HepG2 (cell line): ENCODE results near the gene TSGA10IP. TPM values are rescaled to one million over a fixed set of nuclear protein-coding genes. Genes with fewer than 3 reads are reported as not detected.

Experiments used
- ETV5 ChIP-seq: IDR thresholded peaks from 2 replicates; pipeline ENCODE4 v1.6.1; 2018; ENCODE audit warnings: missing biosample characterization, missing genetic modification reagents, inconsistent platforms, borderline replicate concordance
- FOXO1 ChIP-seq: sonication (generic); formaldehyde crosslinking; IDR thresholded peaks from 2 replicates; pipeline ENCODE4 v1.4.0; 2020; ENCODE audit warnings: missing genetic modification reagents
- IKZF5 ChIP-seq: IDR thresholded peaks from 2 replicates; pipeline ENCODE4 v1.6.1; 2018; ENCODE audit warnings: missing genetic modification reagents, mild to moderate bottlenecking, missing compliant biosample characterization
- KAT2B ChIP-seq: fragments of 150-350 bp; IDR thresholded peaks from 2 replicates; pipeline ENCODE4 v1.6.1; 2014; ENCODE audit warnings: low read depth, low read length, borderline replicate concordance
- MAFG ChIP-seq: sonication (generic); formaldehyde crosslinking; IDR thresholded peaks from 2 replicates; pipeline ENCODE4 v1.5.1; 2020; ENCODE audit warnings: mild to moderate bottlenecking, missing genetic modification reagents
- MXD1 ChIP-seq: sonication (generic); formaldehyde crosslinking; IDR thresholded peaks from 2 replicates; pipeline ENCODE4 v1.4.0; 2020; ENCODE audit warnings: mild to moderate bottlenecking, missing genetic modification reagents
- NFAT5 ChIP-seq: sonication (generic); formaldehyde crosslinking; IDR thresholded peaks from 2 replicates; pipeline ENCODE4 v1.4.0; 2020; ENCODE audit warnings: missing genetic modification reagents
- NFIC ChIP-seq: IDR thresholded peaks from 2 replicates; pipeline ENCODE4 v1.6.1; 2012; ENCODE audit warnings: mild to moderate bottlenecking, low read length, inconsistent platforms
- PHF21A ChIP-seq: sonication (generic); formaldehyde crosslinking; IDR thresholded peaks from 2 replicates; pipeline ENCODE4 v1.5.0; 2020; ENCODE audit warnings: mild to moderate bottlenecking, missing genetic modification reagents
- POLR2G ChIP-seq: fragments of 200-400 bp; formaldehyde crosslinking; IDR thresholded peaks from 2 replicates; pipeline ENCODE4 v1.6.1; 2018; ENCODE audit warnings: mild to moderate bottlenecking, low read depth, low read length, moderate library complexity
- RAD21 ChIP-seq: fragments of 450-650 bp; formaldehyde crosslinking; IDR thresholded peaks from 2 replicates; pipeline ENCODE4 v1.5.0; 2020; ENCODE audit warnings: mild to moderate bottlenecking
- RARG ChIP-seq: sonication (generic); formaldehyde crosslinking; IDR thresholded peaks from 2 replicates; pipeline ENCODE4 v1.4.0; 2020; ENCODE audit warnings: low read depth, mild to moderate bottlenecking, missing genetic modification reagents
- TRAFD1 ChIP-seq: sonication (generic); formaldehyde crosslinking; IDR thresholded peaks from 2 replicates; pipeline ENCODE4 v1.5.1; 2020; ENCODE audit warnings: missing genetic modification reagents, mild to moderate bottlenecking, borderline replicate concordance
- XBP1 ChIP-seq: sonication (generic); formaldehyde crosslinking; IDR thresholded peaks from 2 replicates; pipeline ENCODE4 v1.5.0; 2020; ENCODE audit warnings: missing genetic modification reagents
- ZNF451 ChIP-seq: sonication (generic); formaldehyde crosslinking; IDR thresholded peaks from 2 replicates; pipeline ENCODE4 v1.5.0; 2020; ENCODE audit warnings: mild to moderate bottlenecking, missing genetic modification reagents
- ZNF589 ChIP-seq: sonication (generic); formaldehyde crosslinking; conservative IDR thresholded peaks from 2 replicates; pipeline ENCODE4 v1.8.0; 2022; ENCODE audit warnings: mild to moderate bottlenecking, moderate library complexity, missing genetic modification reagents
- polyA plus RNA-seq, 8 experiments: library from polyadenylated mRNA; depleted of rRNA in 3 of 8; stranded (reverse) in 7 of 8; unstranded in 1 of 8; fragments of >200 nt; fragmentation: Illumina TruSeq in 4 of 8; extraction: Trizol in 4 of 8; gene quantifications; 2 replicates each; pipeline versions ENCODE4 v1.2.1 to v1.2.3, GENCODE V29; 2011 to 2016; ENCODE audit warnings: low read depth in 4 of 8, missing spikeins in 1 of 8, mixed read lengths in 1 of 8; ENCODE audit not compliant: insufficient read depth in 1 of 8
- total RNA-seq, 5 experiments: library from RNA; depleted of rRNA; stranded (reverse); fragments of >200 nt; fragmentation: Illumina TruSeq; extraction: Trizol; gene quantifications; 2 replicates each; pipeline ENCODE4 v1.2.3, GENCODE V29; 2016; ENCODE audit warnings: low read depth in 1 of 5
- TF ChIP-seq, protein P1 (sequence below): IDR thresholded peaks from 2 replicates; pipeline ENCODE4 v1.6.1; 2012; ENCODE audit warnings: low read length, improper control_type of control experiment

The TSGA10IP gene
- total and polyA plus RNA-seq, 2 of the 13 experiments (the other 11 are each of a cell fraction or from before 2014, with no cell fraction given): not detected

DNA sequence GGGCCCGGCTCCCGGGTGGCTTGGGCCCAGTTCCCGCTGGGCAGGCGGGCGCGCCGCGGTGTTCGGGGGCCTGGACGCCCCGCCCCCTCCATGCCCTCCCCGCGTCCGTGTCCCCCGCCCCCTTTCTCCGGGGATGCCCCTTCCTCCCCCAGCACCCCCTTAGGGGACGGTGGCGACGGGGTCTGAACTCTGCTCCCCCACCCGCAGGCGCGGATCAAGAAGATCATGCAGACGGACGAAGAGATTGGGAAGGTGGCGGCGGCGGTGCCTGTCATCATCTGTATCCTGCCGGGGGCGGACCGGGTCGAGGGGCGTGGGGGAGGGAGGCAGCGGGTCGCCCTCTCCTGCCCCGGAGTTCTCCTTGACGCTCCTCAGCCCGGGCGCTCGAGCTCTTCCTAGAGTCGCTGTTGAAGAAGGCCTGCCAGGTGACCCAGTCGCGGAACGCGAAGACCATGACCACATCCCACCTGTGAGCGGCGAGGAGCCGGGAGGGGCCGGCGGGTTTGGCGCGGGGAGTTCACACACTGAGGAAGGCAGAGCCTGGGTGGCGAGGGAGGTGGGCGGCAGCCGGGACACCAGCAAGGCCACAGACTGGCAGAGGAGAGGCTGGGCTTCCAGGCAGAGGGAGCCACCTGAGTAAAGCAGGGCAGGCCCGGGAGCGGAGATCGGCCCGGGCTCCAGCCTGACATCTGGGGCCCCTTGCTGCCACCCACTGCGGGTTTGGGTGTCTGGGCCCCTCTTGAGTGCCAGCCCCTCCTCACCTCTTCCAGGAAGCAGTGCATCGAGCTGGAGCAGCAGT lies 25.5 kb upstream of the TSGA10IP start (continued):
- TF ChIP-seq, protein P1, sequence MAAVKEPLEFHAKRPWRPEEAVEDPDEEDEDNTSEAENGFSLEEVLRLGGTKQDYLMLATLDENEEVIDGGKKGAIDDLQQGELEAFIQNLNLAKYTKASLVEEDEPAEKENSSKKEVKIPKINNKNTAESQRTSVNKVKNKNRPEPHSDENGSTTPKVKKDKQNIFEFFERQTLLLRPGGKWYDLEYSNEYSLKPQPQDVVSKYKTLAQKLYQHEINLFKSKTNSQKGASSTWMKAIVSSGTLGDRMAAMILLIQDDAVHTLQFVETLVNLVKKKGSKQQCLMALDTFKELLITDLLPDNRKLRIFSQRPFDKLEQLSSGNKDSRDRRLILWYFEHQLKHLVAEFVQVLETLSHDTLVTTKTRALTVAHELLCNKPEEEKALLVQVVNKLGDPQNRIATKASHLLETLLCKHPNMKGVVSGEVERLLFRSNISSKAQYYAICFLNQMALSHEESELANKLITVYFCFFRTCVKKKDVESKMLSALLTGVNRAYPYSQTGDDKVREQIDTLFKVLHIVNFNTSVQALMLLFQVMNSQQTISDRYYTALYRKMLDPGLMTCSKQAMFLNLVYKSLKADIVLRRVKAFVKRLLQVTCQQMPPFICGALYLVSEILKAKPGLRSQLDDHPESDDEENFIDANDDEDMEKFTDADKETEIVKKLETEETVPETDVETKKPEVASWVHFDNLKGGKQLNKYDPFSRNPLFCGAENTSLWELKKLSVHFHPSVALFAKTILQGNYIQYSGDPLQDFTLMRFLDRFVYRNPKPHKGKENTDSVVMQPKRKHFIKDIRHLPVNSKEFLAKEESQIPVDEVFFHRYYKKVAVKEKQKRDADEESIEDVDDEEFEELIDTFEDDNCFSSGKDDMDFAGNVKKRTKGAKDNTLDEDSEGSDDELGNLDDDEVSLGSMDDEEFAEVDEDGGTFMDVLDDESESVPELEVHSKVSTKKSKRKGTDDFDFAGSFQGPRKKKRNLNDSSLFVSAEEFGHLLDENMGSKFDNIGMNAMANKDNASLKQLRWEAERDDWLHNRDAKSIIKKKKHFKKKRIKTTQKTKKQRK: no peak
- no peak for TF ChIP-seq POLR2G
- no peak for TF ChIP-seq NFAT5 (CRISPR knock-in tag)
- TF ChIP-seq RAD21: no peak
- no peak for TF ChIP-seq RARG (CRISPR knock-in tag)
- no peak for TF ChIP-seq KAT2B
- TF ChIP-seq TRAFD1 (CRISPR knock-in tag): no peak
- TF ChIP-seq NFIC: no peak
- no peak for TF ChIP-seq MXD1
- no peak for TF ChIP-seq ETV5 (CRISPR knock-in tag)
- TF ChIP-seq PHF21A (CRISPR knock-in tag): no peak
- TF ChIP-seq FOXO1 (CRISPR knock-in tag): no peak
- 0 out of 2 replicates have a peak, but pooled peaks have one; percentile 14 for TF ChIP-seq ZNF451 (CRISPR knock-in tag)
- no peak for TF ChIP-seq MAFG (CRISPR knock-in tag)
- TF ChIP-seq XBP1 (CRISPR knock-in tag): no peak
- TF ChIP-seq ZNF589 (CRISPR knock-in tag): 0 out of 2 replicates have a peak, but pooled peaks have one; percentile 16
- no peak for TF ChIP-seq IKZF5 (CRISPR knock-in tag)
